Measurements from ENCODE around the gene CLSTN2.

DNA sequence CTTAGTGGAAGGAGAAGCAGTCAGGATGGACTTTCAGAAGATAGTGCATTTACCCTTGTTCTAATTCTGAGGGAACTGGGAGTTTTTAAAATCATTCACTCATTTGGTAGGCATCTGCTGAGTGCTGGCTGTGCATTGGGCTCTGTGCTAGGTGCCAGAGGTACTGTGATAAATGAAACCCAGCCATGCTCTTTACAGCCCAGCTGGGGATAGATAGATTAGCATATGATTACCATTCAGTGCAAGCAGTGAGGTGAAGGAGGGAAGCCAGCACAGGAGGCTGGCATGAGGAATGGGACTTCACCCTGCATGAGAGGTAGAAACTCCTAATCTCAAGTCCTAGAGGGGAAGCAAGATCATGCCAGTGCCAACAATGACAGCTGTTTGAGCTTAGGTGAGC is 381.0 kb downstream of the CLSTN2 start:
- TF ChIP-seq, protein P1, sequence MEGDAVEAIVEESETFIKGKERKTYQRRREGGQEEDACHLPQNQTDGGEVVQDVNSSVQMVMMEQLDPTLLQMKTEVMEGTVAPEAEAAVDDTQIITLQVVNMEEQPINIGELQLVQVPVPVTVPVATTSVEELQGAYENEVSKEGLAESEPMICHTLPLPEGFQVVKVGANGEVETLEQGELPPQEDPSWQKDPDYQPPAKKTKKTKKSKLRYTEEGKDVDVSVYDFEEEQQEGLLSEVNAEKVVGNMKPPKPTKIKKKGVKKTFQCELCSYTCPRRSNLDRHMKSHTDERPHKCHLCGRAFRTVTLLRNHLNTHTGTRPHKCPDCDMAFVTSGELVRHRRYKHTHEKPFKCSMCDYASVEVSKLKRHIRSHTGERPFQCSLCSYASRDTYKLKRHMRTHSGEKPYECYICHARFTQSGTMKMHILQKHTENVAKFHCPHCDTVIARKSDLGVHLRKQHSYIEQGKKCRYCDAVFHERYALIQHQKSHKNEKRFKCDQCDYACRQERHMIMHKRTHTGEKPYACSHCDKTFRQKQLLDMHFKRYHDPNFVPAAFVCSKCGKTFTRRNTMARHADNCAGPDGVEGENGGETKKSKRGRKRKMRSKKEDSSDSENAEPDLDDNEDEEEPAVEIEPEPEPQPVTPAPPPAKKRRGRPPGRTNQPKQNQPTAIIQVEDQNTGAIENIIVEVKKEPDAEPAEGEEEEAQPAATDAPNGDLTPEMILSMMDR (IDR thresholded peaks at IDR 0.05), result no peak
- TF ChIP-seq POLR2AphosphoS5 (IDR thresholded peaks at IDR 0.05; ENCODE audit: insufficient read depth in 1 of 2, low read depth in 1 of 2), result no peak

Measured in vagina (tissue), 2 donors.